ENCODE measurements around the gene UTS2B. TPM values are rescaled to one million over a fixed set of nuclear protein-coding genes. Genes with fewer than 3 reads are reported as not detected.

UTS2B gene
- total RNA-seq, 2 donors from 2014 or later = 0.81 TPM; not detected in 1

GRCh38 chr3:191363221-191363620 lies 32.9 kb upstream of the UTS2B start:
- Histone ChIP-seq H3K9me3 (no peaks in the 10 kb centered on the region), H3K27me3 (replicated peaks; ENCODE audit: insufficient read depth) (no peaks in the 10 kb centered on the region), H3K4me1 (ENCODE audit: control insufficient read depth in 1 of 2, low read depth in 2 of 2) (peaks cover 2 to 3% of the 10 kb centered on the region in 2 donors), H3K36me3 (peaks cover 22% of the 10 kb centered on the region), H3K4me3 (no peak overlapping the region), H3K27ac (no peak overlapping the region)
- no peak for TF ChIP-seq CTCF (IDR thresholded peaks at IDR 0.05)
- ATAC-seq (ENCODE audit: insufficient number of reproducible peaks, low FRiP score, low read depth) = no peak
- no peak for DNase-seq (ENCODE audit: low spot score)

- DNase-seq (ENCODE audit: low spot score) (no peak), ATAC-seq (ENCODE audit: insufficient number of reproducible peaks, low FRiP score, low read depth) (no peak)
- Histone ChIP-seq H3K9me3 (no peaks in the 10 kb centered on the region), H3K4me1 (ENCODE audit: control insufficient read depth in 1 of 2, low read depth in 2 of 2) (peaks cover 5 to 8% of the 10 kb centered on the region in 2 donors), H3K36me3 (peaks cover 22% of the 10 kb centered on the region), H3K27me3 (replicated peaks; ENCODE audit: insufficient read depth) (no peaks in the 10 kb centered on the region), H3K27ac (no peak overlapping the region), H3K4me3 (no peak overlapping the region)
- TF ChIP-seq CTCF (IDR thresholded peaks at IDR 0.05) = no peak
Observed at GRCh38 chr3:191362524-191363090, 32.3 kb upstream of the UTS2B start.

- peaks cover 11 to 14% of the 10 kb centered on the region in 2 donors for H3K4me1 ChIP-seq (ENCODE audit: control insufficient read depth in 1 of 2, low read depth in 2 of 2)
- no peaks in the 10 kb centered on the region for H3K9me3 ChIP-seq
- TF ChIP-seq CTCF (IDR thresholded peaks at IDR 0.05) = no peak
- H3K27me3 ChIP-seq (replicated peaks; ENCODE audit: insufficient read depth) = no peaks in the 10 kb centered on the region
- no peak overlapping the region for H3K4me3 ChIP-seq
- DNase-seq (ENCODE audit: low spot score) (no peak), ATAC-seq (ENCODE audit: insufficient number of reproducible peaks, low FRiP score, low read depth) (no peak)
- H3K36me3 ChIP-seq = peaks cover 22% of the 10 kb centered on the region
- no peak overlapping the region for H3K27ac ChIP-seq
Observed at GRCh38 chr3:191362037-191362436, 31.7 kb upstream of the UTS2B start.

DNA sequence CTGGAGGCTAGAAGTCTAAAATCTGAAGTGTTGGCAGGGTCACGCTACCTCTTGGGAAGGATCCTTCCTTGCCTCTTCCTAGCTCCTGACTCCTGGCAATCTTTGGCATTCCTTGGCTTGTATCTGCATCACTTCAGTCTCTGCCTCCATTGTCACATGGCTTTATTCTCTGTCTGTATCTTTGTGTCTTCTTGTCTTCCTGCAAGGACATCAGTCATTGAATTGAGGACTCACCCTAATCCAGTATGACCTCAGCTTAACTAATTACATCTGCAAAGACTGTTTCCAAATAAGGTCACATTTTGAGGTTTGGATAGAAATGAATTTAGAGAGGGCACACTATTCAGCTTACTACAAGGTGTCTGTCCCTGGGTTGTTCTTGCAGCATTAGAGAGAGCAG lies 31.1 kb upstream of the UTS2B start:
- Histone ChIP-seq H3K9me3 (no peaks in the 10 kb centered on the region), H3K36me3 (peaks cover 19% of the 10 kb centered on the region), H3K27ac (no peak overlapping the region), H3K27me3 (replicated peaks; ENCODE audit: insufficient read depth) (no peaks in the 10 kb centered on the region), H3K4me3 (no peak overlapping the region), H3K4me1 (ENCODE audit: control insufficient read depth in 1 of 2, low read depth in 2 of 2) (peaks cover 15 to 20% of the 10 kb centered on the region in 2 donors)
- DNase-seq (ENCODE audit: low spot score) (no peak), ATAC-seq (ENCODE audit: insufficient number of reproducible peaks, low FRiP score, low read depth) (no peak)
- TF ChIP-seq CTCF (IDR thresholded peaks at IDR 0.05) = no peak

DNA sequence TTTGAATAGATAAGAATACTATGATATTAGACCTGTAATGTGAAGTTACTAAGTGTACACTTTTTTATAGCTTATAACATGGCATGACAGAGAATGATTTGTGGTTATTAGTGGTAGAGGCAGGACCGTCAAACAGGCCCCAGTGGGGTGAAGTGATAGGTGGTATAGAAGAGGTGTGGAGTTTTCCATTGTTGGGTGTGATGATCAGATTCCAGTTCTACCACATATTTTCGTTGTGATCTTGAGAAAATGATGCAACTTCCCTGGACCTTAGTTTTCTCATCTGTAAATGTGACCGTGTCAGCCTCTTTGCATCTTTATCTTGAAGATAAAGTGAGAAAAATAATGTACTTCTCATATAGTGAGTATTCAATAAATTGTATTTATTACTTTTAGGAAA lies 30.3 kb upstream of the UTS2B start:
- H3K27ac ChIP-seq = no peak overlapping the region
- peaks cover 18 to 28% of the 10 kb centered on the region in 2 donors for H3K4me1 ChIP-seq (ENCODE audit: control insufficient read depth in 1 of 2, low read depth in 2 of 2)
- TF ChIP-seq CTCF (IDR thresholded peaks at IDR 0.05) = no peak
- H3K4me3 ChIP-seq = no peak overlapping the region
- ATAC-seq (ENCODE audit: insufficient number of reproducible peaks, low FRiP score, low read depth) = no peak
- H3K36me3 ChIP-seq = peaks cover 19% of the 10 kb centered on the region
- DNase-seq (ENCODE audit: low spot score) = no peak
- no peaks in the 10 kb centered on the region for H3K9me3 ChIP-seq
- H3K27me3 ChIP-seq (replicated peaks; ENCODE audit: insufficient read depth) = no peaks in the 10 kb centered on the region
